ENCODE measurements around the gene GNG7. TPM values are rescaled to one million over a fixed set of nuclear protein-coding genes. Genes with fewer than 3 reads are reported as not detected.

Gene GNG7
- total and polyA plus RNA-seq, 10 of the 15 experiments (the other 5 are each of a cell fraction or from before 2014, with no cell fraction given): 1.9 to 13.6 (median 6.5) TPM

GRCh38 chr19:2625434-2625833, 77.1 kb downstream of the GNG7 start:
- H3K79me2 ChIP-seq (ENCODE audit: control insufficient read depth, insufficient read depth, low read length): peaks cover 7% of the 10 kb centered on the region; the same call in 1 of the 2 replicates
- BruUV-seq (replicated peaks): no TSS peak
- no peak overlapping the region for H3K27ac ChIP-seq (ENCODE audit: control insufficient read depth, insufficient read depth)
- intact Hi-C loops (cut with micrococcal nuclease; ENCODE audit: unreplicated experiment) (loop anchor here (10.0 kb wide), 1 partner anchor 461 kb away; the partner anchor contains the start of gene DOT1L), in situ Hi-C loops (cut with MboI) (no loop called here)
- ChIA-PET SMC1A (ENCODE audit: uncharacterized antibody, unreplicated experiment) (interaction anchor here (1.1 to 2.2 kb wide), 2 partner anchors 12 to 198 kb away, joined by 3 to 6 read pairs; no protein-coding TSS in a partner anchor), CTCF (interaction anchor here (1.1 to 21.7 kb wide), 6 partner anchors 9 to 776 kb away, joined by 4 to 318 read pairs (median 4); partner anchors contain the start of gene REXO1), RAD21 (ENCODE audit: unreplicated experiment) (interaction anchor here (1.1 to 5.7 kb wide), 3 partner anchors 14 to 410 kb away, joined by 3 to 74 read pairs (median 12); partner anchors contain the start of gene GADD45B), POLR2A (interaction anchor here (0.6 to 1.2 kb wide), 3 partner anchors 96 to 531 kb away, joined by 3 to 4 read pairs (median 3); no protein-coding TSS in a partner anchor)
- WGBS (ENCODE audit: insufficient coverage, insufficient replicate concordance, low lambda C conversion rate, missing lambda C conversion rate): 84% methylated on average over 9 of the region's 9 CpGs
- peaks cover 9% of the 10 kb centered on the region for H3K9me3 ChIP-seq (replicated peaks; ENCODE audit: control insufficient read depth, insufficient read depth, low read length)
- no peak overlapping the region for H3K4me3 ChIP-seq
- no peaks in the 10 kb centered on the region for H3K27me3 ChIP-seq (replicated peaks in 1 of 2; ENCODE audit: control insufficient read depth in 2 of 2, insufficient read depth in 2 of 2, low read length in 1 of 2)
- FAIRE-seq (no peak), DNase-seq (ENCODE audit: low read depth, low spot score) (no peak), ATAC-seq (no peak)
- TF ChIP-seq SMAD1 (IDR thresholded peaks at IDR 0.05; ENCODE audit: low read depth, partially characterized antibody): no peak
- 0 out of 4 replicates have a peak, but pooled peaks cover 0 to 3% of the 10 kb centered on the region in 2 experiments for H3K36me3 ChIP-seq (ENCODE audit: control insufficient read depth in 2 of 2, insufficient read depth in 2 of 2, low read length in 1 of 2)
- no peaks in the 10 kb centered on the region for H4K20me1 ChIP-seq (ENCODE audit: control insufficient read depth, insufficient read depth)
- H3K9ac ChIP-seq (ENCODE audit: control insufficient read depth, insufficient read depth, low read length): no peak overlapping the region
- H2AFZ ChIP-seq (ENCODE audit: control insufficient read depth, low read depth, low read length): no peak overlapping the region
- H3K4me1 ChIP-seq (ENCODE audit: control insufficient read depth, insufficient read depth, low read length): peaks cover 56% of the 10 kb centered on the region
- H3K4me2 ChIP-seq (ENCODE audit: control insufficient read depth, insufficient read depth): no peak overlapping the region

- CTCF ChIA-PET: interaction anchor here (0.5 to 21.7 kb wide), 9 partner anchors 8 to 776 kb away, joined by 3 to 318 read pairs (median 4); partner anchors contain the start of gene REXO1
- POLR2A ChIA-PET: interaction anchor here (0.6 to 1.3 kb wide), 13 partner anchors 12 to 1485 kb away, joined by 3 to 11 read pairs (median 3); no protein-coding TSS in a partner anchor
- H3K9ac ChIP-seq (ENCODE audit: control insufficient read depth, insufficient read depth, low read length): 0 out of 2 replicates have a peak overlapping the region, but pooled peaks have one; percentile 36
- FAIRE-seq (no peak), ATAC-seq (peak; percentile 56), DNase-seq (ENCODE audit: low read depth, low spot score) (no peak)
- H3K4me3 ChIP-seq: no peak overlapping the region
- in situ Hi-C loops (cut with MboI): no loop called here
- RAD21 ChIA-PET (ENCODE audit: unreplicated experiment): interaction anchor here (0.7 to 5.7 kb wide), 7 partner anchors 12 to 411 kb away, joined by 3 to 74 read pairs (median 4); partner anchors contain the start of gene GADD45B
- no TSS peak for BruUV-seq (replicated peaks)
- no peaks in the 10 kb centered on the region for H3K27me3 ChIP-seq (replicated peaks in 1 of 2; ENCODE audit: control insufficient read depth in 2 of 2, insufficient read depth in 2 of 2, low read length in 1 of 2)
- no peaks in the 10 kb centered on the region for H4K20me1 ChIP-seq (ENCODE audit: control insufficient read depth, insufficient read depth)
- peak overlapping the region; percentile 57 for H3K27ac ChIP-seq (ENCODE audit: control insufficient read depth, insufficient read depth)
- SMC1A ChIA-PET (ENCODE audit: uncharacterized antibody, unreplicated experiment): interaction anchor here (0.8 to 2.2 kb wide), 4 partner anchors 10 to 149 kb away, joined by 3 to 6 read pairs (median 3); partner anchors contain the start of gene GADD45B
- intact Hi-C loops (cut with micrococcal nuclease; ENCODE audit: unreplicated experiment): loop anchor here (5.0 to 10.0 kb wide), 4 partner anchors 297 to 537 kb away; partner anchors contain the start of genes DOT1L, LSM7 and SPPL2B
- H3K79me2 ChIP-seq (ENCODE audit: control insufficient read depth, insufficient read depth, low read length): peaks cover 6% of the 10 kb centered on the region
- peak overlapping the region; percentile 36 for H3K4me2 ChIP-seq (ENCODE audit: control insufficient read depth, insufficient read depth)
- peaks cover 7% of the 10 kb centered on the region; the same call in 2 of the 3 replicates for H3K9me3 ChIP-seq (replicated peaks; ENCODE audit: control insufficient read depth, insufficient read depth, low read length)
- WGBS (ENCODE audit: insufficient coverage, insufficient replicate concordance, low lambda C conversion rate, missing lambda C conversion rate): 3% methylated on average over 11 of the region's 11 CpGs
- 0 out of 4 replicates have a peak, but pooled peaks cover 0 to 3% of the 10 kb centered on the region in 2 experiments for H3K36me3 ChIP-seq (ENCODE audit: control insufficient read depth in 2 of 2, insufficient read depth in 2 of 2, low read length in 1 of 2)
- peaks cover 61% of the 10 kb centered on the region for H3K4me1 ChIP-seq (ENCODE audit: control insufficient read depth, insufficient read depth, low read length)
- no peak overlapping the region for H2AFZ ChIP-seq (ENCODE audit: control insufficient read depth, low read depth, low read length)
- TF ChIP-seq ZBTB40 (IDR thresholded peaks at IDR 0.05; ENCODE audit: borderline replicate concordance) (no peak), YBX1 (IDR thresholded peaks at IDR 0.05) (no peak), HCFC1 (IDR thresholded peaks at IDR 0.05; ENCODE audit: low read length) (no peak), SIX5 (IDR thresholded peaks at IDR 0.05; ENCODE audit: low read depth, low read length, severe bottlenecking) (no peak), EGR1 (IDR thresholded peaks at IDR 0.05; ENCODE audit: borderline replicate concordance in 1 of 2, low read depth in 2 of 2, low read length in 2 of 2) (no peak), MAX (IDR thresholded peaks at IDR 0.05; ENCODE audit: low read depth, low read length) (no peak), STAT3 (IDR thresholded peaks at IDR 0.05; ENCODE audit: low read depth, low read length) (no peak), FOS (IDR thresholded peaks at IDR 0.05; ENCODE audit: borderline replicate concordance, extremely low read depth, insufficient read length) (no peak), ZNF274 (IDR thresholded peaks at IDR 0.05; ENCODE audit: insufficient read depth, insufficient read length) (no peak)
These were observed 77.9 kb downstream of the GNG7 start for GRCh38 chr19:2624537-2625091.

Measured in GM12878 (cell line).